Measurements from ENCODE around the gene MS4A2. TPM values are rescaled to one million over a fixed set of nuclear protein-coding genes. Genes with fewer than 3 reads are reported as not detected.

Gene MS4A2
- total RNA-seq, 1 donor from 2014 or later = not detected

Other genes with a start within 250 kb of the MS4A2 start
- gene CBLIF, start 243.2 kb upstream of the MS4A2 start, total RNA-seq = not detected in 2 replicates
- 2.0 TPM in 1 of 2 replicates, not detected in the other for gene TCN1, start 222.2 kb upstream of the MS4A2 start, total RNA-seq
- not detected in 2 replicates for gene OOSP3, start 209.9 kb upstream of the MS4A2 start, total RNA-seq
- not detected in 2 replicates for gene OOSP1, start 150.2 kb upstream of the MS4A2 start, total RNA-seq
- gene OOSP4A, start 124.6 kb upstream of the MS4A2 start, total RNA-seq = not detected in 2 replicates
- gene OOSP4B, start 71.5 kb upstream of the MS4A2 start, total RNA-seq = not detected in 2 replicates
- not detected in 2 replicates for gene OOSP2, start 48.3 kb upstream of the MS4A2 start, total RNA-seq
- gene MS4A3, start 32.0 kb upstream of the MS4A2 start, total RNA-seq = not detected in 2 replicates
- gene MS4A6A, start 94.4 kb downstream of the MS4A2 start, total RNA-seq = 0.55 and 2.3 TPM in 2 replicates
- not detected in 2 replicates for gene MS4A4E, start 154.5 kb downstream of the MS4A2 start, total RNA-seq
- 0.27 TPM in 1 of 2 replicates, not detected in the other for gene MS4A4A, start 192.0 kb downstream of the MS4A2 start, total RNA-seq
- not detected in 2 replicates for gene MS4A6E, start 238.6 kb downstream of the MS4A2 start, total RNA-seq